ENCODE results near the gene THSD7A. TPM values are rescaled to one million over a fixed set of nuclear protein-coding genes. Genes with fewer than 3 reads are reported as not detected.

THSD7A gene
- total RNA-seq, 1 experiment from 2014 or later = 0.68 TPM

DNA sequence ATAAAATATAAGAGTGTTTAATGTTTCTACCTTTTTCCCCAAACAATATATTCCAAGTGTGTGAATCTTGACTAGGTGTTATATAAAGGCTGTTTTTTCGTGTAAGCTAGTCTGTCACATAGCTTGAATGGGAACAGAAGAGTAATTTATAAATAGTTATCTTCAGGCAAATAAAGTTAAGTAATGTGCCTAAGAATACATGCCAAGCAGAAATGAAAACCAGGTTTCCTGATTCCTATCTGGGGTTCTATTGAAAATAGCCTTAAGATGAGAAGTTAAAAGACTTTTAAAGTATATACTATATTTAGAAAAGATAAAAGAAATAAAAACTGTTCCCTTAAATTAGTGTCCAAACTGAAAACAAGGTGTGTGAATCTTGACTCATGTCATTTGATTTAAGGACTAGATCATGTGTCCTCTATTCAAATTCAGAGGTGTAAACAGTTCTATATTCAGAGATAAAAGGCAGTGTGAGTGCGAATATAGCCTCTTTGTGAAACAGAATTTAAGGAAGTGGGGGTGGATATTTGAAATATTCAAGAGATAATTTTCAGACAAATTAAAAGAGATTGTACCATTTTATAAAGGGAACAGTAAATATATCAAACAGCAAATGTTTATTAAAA lies 247.5 kb downstream of the THSD7A start (continued):
- TF ChIP-seq, protein P1, sequence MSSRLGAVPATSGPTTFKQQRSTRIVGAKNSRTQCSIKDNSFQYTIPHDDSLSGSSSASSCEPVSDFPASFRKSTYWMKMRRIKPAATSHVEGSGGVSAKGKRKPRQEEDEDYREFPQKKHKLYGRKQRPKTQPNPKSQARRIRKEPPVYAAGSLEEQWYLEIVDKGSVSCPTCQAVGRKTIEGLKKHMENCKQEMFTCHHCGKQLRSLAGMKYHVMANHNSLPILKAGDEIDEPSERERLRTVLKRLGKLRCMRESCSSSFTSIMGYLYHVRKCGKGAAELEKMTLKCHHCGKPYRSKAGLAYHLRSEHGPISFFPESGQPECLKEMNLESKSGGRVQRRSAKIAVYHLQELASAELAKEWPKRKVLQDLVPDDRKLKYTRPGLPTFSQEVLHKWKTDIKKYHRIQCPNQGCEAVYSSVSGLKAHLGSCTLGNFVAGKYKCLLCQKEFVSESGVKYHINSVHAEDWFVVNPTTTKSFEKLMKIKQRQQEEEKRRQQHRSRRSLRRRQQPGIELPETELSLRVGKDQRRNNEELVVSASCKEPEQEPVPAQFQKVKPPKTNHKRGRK (CRISPR knock-in tag; IDR thresholded peaks at IDR 0.05; ENCODE audit: borderline replicate concordance) = no peak
- TF ChIP-seq ZNF121 (CRISPR knock-in tag; IDR thresholded peaks at IDR 0.05) = no peak
- TF ChIP-seq JUN (CRISPR knock-in tag; IDR thresholded peaks at IDR 0.05) = no peak
- TF ChIP-seq PRRX2 (CRISPR knock-in tag; IDR thresholded peaks at IDR 0.05) = no peak

DNA sequence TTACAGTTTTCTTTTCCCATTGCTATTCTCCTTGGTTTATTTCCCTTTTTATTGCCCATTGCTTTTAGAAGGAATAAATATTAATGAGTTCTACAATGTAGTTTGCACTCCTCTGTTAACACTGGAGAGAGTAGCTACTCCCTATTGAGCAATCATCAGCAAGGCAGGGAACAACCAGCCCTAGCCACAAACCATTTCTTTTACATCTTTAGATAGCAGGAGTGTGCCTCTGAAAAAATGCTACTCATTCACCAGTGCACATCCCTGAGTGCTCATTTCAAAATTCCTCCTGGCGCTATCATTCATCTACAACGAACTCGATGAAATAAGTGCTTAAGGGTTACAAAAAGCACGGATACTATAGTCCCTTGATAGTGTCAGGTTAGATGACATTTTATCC lies 252.9 kb downstream of the THSD7A start:
- CTCF ChIA-PET = no interaction called here
- H3K27me3 Mint-ChIP-seq (ENCODE audit: low read depth) = no peaks in the 10 kb centered on the region
- POLR2A ChIA-PET = no interaction called here
- H3K27ac Mint-ChIP-seq = no peak overlapping the region; the same call in 1 of the 2 replicates
- ATAC-seq (no peak), DNase-seq (ENCODE audit: low spot score) (no peak)
- no peaks in the 10 kb centered on the region for H3K36me3 Mint-ChIP-seq
- no peak overlapping the region for H3K4me3 Mint-ChIP-seq
- H3K9me3 Mint-ChIP-seq = no peaks in the 10 kb centered on the region
- TF ChIP-seq ZNF396 (CRISPR knock-in tag; IDR thresholded peaks at IDR 0.05; ENCODE audit: borderline replicate concordance) (no peak), NFATC4 (CRISPR knock-in tag; IDR thresholded peaks at IDR 0.05) (no peak), IRF2 (CRISPR knock-in tag; IDR thresholded peaks at IDR 0.05; ENCODE audit: borderline replicate concordance, low read depth) (no peak), ZNF423 (CRISPR knock-in tag; IDR thresholded peaks at IDR 0.05) (no peak), TCF7 (CRISPR knock-in tag; IDR thresholded peaks at IDR 0.05; ENCODE audit: low read depth) (no peak), ZNF138 (CRISPR knock-in tag; conservative IDR thresholded peaks at IDR 0.05) (no peak), FOXK1 (CRISPR knock-in tag; IDR thresholded peaks at IDR 0.05) (no peak), GABPB1 (CRISPR knock-in tag; IDR thresholded peaks at IDR 0.05) (no peak)
- TF ChIP-seq, protein P2, sequence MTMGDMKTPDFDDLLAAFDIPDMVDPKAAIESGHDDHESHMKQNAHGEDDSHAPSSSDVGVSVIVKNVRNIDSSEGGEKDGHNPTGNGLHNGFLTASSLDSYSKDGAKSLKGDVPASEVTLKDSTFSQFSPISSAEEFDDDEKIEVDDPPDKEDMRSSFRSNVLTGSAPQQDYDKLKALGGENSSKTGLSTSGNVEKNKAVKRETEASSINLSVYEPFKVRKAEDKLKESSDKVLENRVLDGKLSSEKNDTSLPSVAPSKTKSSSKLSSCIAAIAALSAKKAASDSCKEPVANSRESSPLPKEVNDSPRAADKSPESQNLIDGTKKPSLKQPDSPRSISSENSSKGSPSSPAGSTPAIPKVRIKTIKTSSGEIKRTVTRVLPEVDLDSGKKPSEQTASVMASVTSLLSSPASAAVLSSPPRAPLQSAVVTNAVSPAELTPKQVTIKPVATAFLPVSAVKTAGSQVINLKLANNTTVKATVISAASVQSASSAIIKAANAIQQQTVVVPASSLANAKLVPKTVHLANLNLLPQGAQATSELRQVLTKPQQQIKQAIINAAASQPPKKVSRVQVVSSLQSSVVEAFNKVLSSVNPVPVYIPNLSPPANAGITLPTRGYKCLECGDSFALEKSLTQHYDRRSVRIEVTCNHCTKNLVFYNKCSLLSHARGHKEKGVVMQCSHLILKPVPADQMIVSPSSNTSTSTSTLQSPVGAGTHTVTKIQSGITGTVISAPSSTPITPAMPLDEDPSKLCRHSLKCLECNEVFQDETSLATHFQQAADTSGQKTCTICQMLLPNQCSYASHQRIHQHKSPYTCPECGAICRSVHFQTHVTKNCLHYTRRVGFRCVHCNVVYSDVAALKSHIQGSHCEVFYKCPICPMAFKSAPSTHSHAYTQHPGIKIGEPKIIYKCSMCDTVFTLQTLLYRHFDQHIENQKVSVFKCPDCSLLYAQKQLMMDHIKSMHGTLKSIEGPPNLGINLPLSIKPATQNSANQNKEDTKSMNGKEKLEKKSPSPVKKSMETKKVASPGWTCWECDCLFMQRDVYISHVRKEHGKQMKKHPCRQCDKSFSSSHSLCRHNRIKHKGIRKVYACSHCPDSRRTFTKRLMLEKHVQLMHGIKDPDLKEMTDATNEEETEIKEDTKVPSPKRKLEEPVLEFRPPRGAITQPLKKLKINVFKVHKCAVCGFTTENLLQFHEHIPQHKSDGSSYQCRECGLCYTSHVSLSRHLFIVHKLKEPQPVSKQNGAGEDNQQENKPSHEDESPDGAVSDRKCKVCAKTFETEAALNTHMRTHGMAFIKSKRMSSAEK (CRISPR knock-in tag; IDR thresholded peaks at IDR 0.05; ENCODE audit: borderline replicate concordance) = no peak
- TF ChIP-seq, protein P3, sequence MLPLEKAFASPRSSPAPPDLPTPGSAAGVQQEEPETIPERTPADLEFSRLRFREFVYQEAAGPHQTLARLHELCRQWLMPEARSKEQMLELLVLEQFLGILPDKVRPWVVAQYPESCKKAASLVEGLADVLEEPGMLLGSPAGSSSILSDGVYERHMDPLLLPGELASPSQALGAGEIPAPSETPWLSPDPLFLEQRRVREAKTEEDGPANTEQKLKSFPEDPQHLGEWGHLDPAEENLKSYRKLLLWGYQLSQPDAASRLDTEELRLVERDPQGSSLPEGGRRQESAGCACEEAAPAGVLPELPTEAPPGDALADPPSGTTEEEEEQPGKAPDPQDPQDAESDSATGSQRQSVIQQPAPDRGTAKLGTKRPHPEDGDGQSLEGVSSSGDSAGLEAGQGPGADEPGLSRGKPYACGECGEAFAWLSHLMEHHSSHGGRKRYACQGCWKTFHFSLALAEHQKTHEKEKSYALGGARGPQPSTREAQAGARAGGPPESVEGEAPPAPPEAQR (CRISPR knock-in tag; IDR thresholded peaks at IDR 0.05) = no peak
- TF ChIP-seq, protein P4, sequence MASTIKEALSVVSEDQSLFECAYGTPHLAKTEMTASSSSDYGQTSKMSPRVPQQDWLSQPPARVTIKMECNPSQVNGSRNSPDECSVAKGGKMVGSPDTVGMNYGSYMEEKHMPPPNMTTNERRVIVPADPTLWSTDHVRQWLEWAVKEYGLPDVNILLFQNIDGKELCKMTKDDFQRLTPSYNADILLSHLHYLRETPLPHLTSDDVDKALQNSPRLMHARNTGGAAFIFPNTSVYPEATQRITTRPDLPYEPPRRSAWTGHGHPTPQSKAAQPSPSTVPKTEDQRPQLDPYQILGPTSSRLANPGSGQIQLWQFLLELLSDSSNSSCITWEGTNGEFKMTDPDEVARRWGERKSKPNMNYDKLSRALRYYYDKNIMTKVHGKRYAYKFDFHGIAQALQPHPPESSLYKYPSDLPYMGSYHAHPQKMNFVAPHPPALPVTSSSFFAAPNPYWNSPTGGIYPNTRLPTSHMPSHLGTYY (CRISPR knock-in tag; IDR thresholded peaks at IDR 0.05) = no peak
- TF ChIP-seq, protein P5, sequence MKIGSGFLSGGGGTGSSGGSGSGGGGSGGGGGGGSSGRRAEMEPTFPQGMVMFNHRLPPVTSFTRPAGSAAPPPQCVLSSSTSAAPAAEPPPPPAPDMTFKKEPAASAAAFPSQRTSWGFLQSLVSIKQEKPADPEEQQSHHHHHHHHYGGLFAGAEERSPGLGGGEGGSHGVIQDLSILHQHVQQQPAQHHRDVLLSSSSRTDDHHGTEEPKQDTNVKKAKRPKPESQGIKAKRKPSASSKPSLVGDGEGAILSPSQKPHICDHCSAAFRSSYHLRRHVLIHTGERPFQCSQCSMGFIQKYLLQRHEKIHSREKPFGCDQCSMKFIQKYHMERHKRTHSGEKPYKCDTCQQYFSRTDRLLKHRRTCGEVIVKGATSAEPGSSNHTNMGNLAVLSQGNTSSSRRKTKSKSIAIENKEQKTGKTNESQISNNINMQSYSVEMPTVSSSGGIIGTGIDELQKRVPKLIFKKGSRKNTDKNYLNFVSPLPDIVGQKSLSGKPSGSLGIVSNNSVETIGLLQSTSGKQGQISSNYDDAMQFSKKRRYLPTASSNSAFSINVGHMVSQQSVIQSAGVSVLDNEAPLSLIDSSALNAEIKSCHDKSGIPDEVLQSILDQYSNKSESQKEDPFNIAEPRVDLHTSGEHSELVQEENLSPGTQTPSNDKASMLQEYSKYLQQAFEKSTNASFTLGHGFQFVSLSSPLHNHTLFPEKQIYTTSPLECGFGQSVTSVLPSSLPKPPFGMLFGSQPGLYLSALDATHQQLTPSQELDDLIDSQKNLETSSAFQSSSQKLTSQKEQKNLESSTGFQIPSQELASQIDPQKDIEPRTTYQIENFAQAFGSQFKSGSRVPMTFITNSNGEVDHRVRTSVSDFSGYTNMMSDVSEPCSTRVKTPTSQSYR (CRISPR knock-in tag; IDR thresholded peaks at IDR 0.05) = no peak
- peaks cover 23% of the 10 kb centered on the region for H3K4me1 Mint-ChIP-seq
